ENCODE measurements around the gene PKNOX2.

- TF ChIP-seq POLR2A (IDR thresholded peaks at IDR 0.05; ENCODE audit: low read length) (no peak), MAFK (IDR thresholded peaks at IDR 0.05; ENCODE audit: partially characterized antibody) (no peak), PHF8 (IDR thresholded peaks at IDR 0.05; ENCODE audit: borderline replicate concordance, low read depth) (no peak), RAD21 (conservative IDR thresholded peaks at IDR 0.05 in 1 of 2, IDR thresholded peaks at IDR 0.05 in 1 of 2) (no peak), PBX3 (IDR thresholded peaks at IDR 0.05) (no peak), MAX (IDR thresholded peaks at IDR 0.05) (no peak), RNF2 (IDR thresholded peaks at IDR 0.05; ENCODE audit: borderline replicate concordance, low read depth) (no peak), JUNB (IDR thresholded peaks at IDR 0.05) (no peak), FOSB (CRISPR knock-in tag; IDR thresholded peaks at IDR 0.05) (no peak), RCOR1 (IDR thresholded peaks at IDR 0.05; ENCODE audit: low read depth, low read length) (no peak), EP300 (IDR thresholded peaks at IDR 0.05) (no peak)
- TF ChIP-seq, protein P1, sequence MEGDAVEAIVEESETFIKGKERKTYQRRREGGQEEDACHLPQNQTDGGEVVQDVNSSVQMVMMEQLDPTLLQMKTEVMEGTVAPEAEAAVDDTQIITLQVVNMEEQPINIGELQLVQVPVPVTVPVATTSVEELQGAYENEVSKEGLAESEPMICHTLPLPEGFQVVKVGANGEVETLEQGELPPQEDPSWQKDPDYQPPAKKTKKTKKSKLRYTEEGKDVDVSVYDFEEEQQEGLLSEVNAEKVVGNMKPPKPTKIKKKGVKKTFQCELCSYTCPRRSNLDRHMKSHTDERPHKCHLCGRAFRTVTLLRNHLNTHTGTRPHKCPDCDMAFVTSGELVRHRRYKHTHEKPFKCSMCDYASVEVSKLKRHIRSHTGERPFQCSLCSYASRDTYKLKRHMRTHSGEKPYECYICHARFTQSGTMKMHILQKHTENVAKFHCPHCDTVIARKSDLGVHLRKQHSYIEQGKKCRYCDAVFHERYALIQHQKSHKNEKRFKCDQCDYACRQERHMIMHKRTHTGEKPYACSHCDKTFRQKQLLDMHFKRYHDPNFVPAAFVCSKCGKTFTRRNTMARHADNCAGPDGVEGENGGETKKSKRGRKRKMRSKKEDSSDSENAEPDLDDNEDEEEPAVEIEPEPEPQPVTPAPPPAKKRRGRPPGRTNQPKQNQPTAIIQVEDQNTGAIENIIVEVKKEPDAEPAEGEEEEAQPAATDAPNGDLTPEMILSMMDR (IDR thresholded peaks at IDR 0.05): no peak
- TF ChIP-seq, protein P2, sequence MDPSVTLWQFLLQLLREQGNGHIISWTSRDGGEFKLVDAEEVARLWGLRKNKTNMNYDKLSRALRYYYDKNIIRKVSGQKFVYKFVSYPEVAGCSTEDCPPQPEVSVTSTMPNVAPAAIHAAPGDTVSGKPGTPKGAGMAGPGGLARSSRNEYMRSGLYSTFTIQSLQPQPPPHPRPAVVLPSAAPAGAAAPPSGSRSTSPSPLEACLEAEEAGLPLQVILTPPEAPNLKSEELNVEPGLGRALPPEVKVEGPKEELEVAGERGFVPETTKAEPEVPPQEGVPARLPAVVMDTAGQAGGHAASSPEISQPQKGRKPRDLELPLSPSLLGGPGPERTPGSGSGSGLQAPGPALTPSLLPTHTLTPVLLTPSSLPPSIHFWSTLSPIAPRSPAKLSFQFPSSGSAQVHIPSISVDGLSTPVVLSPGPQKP (IDR thresholded peaks at IDR 0.05; ENCODE audit: low read depth, low read length): no peak
Measured at GRCh38 chr11:125241104-125241503, 76.6 kb downstream of the PKNOX2 start.

All from A549 (cell line).